Osteoblast (primary cell): ENCODE results near the gene MRPS30. TPM values are rescaled to one million over a fixed set of nuclear protein-coding genes. Genes with fewer than 3 reads are reported as not detected.

ENCODE experiments used
- DNase-seq: peaks from one replicate; pipeline ENCODE4 v3.0.0; 2011; ENCODE audit warnings: low spot score, mixed read lengths; ENCODE audit not compliant: insufficient read length; ENCODE audit errors: missing footprints
- H2AFZ ChIP-seq: 2 replicates; pipeline ENCODE4 v1.6.0; 2011; ENCODE audit warnings: mild to moderate bottlenecking, low read length
- H3K27ac ChIP-seq: 2 replicates; pipeline ENCODE4 v1.5.1; 2011; ENCODE audit warnings: mild to moderate bottlenecking, low read depth, low read length, moderate library complexity
- H3K27me3 ChIP-seq: 2 replicates; pipeline ENCODE4 v1.6.0; 2012; ENCODE audit warnings: mild to moderate bottlenecking, control low read depth, inconsistent platforms, low read length, moderate library complexity; ENCODE audit not compliant: insufficient read depth
- H3K36me3 ChIP-seq: 2 replicates; pipeline ENCODE4 v1.5.1; 2011; ENCODE audit warnings: mild to moderate bottlenecking, low read length, control low read depth, moderate library complexity; ENCODE audit not compliant: insufficient read depth
- H3K4me1 ChIP-seq: 2 replicates; pipeline ENCODE4 v1.5.1; 2011; ENCODE audit warnings: mild to moderate bottlenecking, low read length, control low read depth, moderate library complexity; ENCODE audit not compliant: insufficient read depth
- H3K4me2 ChIP-seq: 2 replicates; pipeline ENCODE4 v1.6.0; 2011; ENCODE audit warnings: mild to moderate bottlenecking, low read length; ENCODE audit not compliant: insufficient read depth
- H3K4me3 ChIP-seq: fragments of 200-600 bp; sonication (generic); 3 replicates; pipeline ENCODE4 v1.5.1; 2012; ENCODE audit warnings: mild to moderate bottlenecking, low read length, inconsistent platforms; ENCODE audit not compliant: insufficient read depth
- H3K79me2 ChIP-seq: 2 replicates; pipeline ENCODE4 v1.6.0; 2012; ENCODE audit warnings: mild to moderate bottlenecking, low read length, control low read depth, inconsistent platforms; ENCODE audit not compliant: insufficient read depth
- H3K9me3 ChIP-seq: 2 replicates; pipeline ENCODE4 v1.5.1; 2011; ENCODE audit warnings: low read depth, low read length, control low read depth
- H4K20me1 ChIP-seq: 2 replicates; pipeline ENCODE4 v1.6.0; 2012; ENCODE audit warnings: mild to moderate bottlenecking, low read length, control low read depth; ENCODE audit not compliant: insufficient read depth
- total RNA-seq: library from RNA; depleted of rRNA; stranded (reverse); fragments of >200 nt; gene quantifications from 2 replicates; pipeline ENCODE4 v1.2.3, GENCODE V29; 2012
- TF ChIP-seq, protein P1 (sequence below): IDR thresholded peaks from 2 replicates; pipeline ENCODE4 v1.5.1; 2011; ENCODE audit warnings: mild to moderate bottlenecking, low read depth, low read length, moderate library complexity; ENCODE audit errors: extremely low read depth

MRPS30 gene
- total RNA-seq, 1 donor = 69.1 TPM

DNA sequence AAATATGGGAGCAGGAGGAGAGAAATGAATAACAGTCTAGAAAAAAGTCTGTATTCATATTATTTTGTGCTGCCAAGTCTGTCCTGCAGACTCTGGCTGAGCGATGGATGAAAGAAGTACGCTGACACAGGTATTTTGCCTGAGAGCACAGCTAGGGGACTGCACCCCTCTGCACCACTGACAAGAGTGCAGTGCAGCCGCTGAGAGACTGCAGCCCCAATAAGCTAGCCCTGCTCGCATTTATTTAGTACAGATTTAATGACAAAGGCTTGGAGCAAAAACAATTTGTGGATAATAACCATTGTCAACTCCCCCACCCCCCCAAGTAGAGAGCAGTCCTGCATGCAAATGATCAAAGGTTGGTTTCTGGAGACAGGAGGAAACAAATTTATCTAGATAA is 13.3 kb upstream of the MRPS30 start:
- H3K4me2 ChIP-seq = no peak overlapping the region
- no peak for DNase-seq
- H3K36me3 ChIP-seq = no peaks in the 10 kb centered on the region
- no peak overlapping the region for H2AFZ ChIP-seq
- no peak overlapping the region for H3K27ac ChIP-seq
- H3K9me3 ChIP-seq = no peaks in the 10 kb centered on the region
- no peaks in the 10 kb centered on the region for H3K27me3 ChIP-seq
- no peaks in the 10 kb centered on the region for H4K20me1 ChIP-seq
- no peaks in the 10 kb centered on the region for H3K4me1 ChIP-seq
- TF ChIP-seq, protein P1, sequence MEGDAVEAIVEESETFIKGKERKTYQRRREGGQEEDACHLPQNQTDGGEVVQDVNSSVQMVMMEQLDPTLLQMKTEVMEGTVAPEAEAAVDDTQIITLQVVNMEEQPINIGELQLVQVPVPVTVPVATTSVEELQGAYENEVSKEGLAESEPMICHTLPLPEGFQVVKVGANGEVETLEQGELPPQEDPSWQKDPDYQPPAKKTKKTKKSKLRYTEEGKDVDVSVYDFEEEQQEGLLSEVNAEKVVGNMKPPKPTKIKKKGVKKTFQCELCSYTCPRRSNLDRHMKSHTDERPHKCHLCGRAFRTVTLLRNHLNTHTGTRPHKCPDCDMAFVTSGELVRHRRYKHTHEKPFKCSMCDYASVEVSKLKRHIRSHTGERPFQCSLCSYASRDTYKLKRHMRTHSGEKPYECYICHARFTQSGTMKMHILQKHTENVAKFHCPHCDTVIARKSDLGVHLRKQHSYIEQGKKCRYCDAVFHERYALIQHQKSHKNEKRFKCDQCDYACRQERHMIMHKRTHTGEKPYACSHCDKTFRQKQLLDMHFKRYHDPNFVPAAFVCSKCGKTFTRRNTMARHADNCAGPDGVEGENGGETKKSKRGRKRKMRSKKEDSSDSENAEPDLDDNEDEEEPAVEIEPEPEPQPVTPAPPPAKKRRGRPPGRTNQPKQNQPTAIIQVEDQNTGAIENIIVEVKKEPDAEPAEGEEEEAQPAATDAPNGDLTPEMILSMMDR = no peak
- H3K79me2 ChIP-seq = no peaks in the 10 kb centered on the region
- H3K4me3 ChIP-seq = no peak overlapping the region

GRCh38 chr5:44797841-44798240 is 10.9 kb upstream of the MRPS30 start:
- no peak overlapping the region for H2AFZ ChIP-seq
- TF ChIP-seq, protein P1 = no peak
- no peaks in the 10 kb centered on the region for H3K4me1 ChIP-seq
- no peaks in the 10 kb centered on the region for H3K9me3 ChIP-seq
- H3K4me3 ChIP-seq = no peak overlapping the region
- no peak overlapping the region for H3K4me2 ChIP-seq
- H3K27ac ChIP-seq = no peak overlapping the region
- no peaks in the 10 kb centered on the region for H3K36me3 ChIP-seq
- no peak for DNase-seq
- no peaks in the 10 kb centered on the region for H3K79me2 ChIP-seq
- H4K20me1 ChIP-seq = no peaks in the 10 kb centered on the region
- no peaks in the 10 kb centered on the region for H3K27me3 ChIP-seq

DNA sequence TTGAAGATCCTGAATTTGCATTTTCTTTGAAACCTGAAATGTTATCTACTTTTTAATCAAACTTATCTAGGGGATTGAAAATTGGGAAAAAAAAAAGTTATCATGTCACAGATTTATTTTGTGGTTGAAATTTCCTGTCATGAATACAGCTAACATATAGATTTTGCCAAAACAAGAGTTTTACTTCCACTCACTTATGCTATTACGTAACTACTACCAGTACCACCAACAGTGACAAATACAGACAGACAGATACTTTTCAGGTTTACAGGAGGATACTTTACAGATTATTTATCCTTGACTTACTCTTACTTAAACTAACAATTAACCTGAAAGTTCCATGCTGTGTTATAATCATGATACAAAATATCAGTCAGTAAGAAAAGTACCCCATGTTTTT is 6.8 kb upstream of the MRPS30 start:
- Histone ChIP-seq H3K4me1 (no peaks in the 10 kb centered on the region), H2AFZ (no peak overlapping the region), H3K27ac (no peak overlapping the region), H3K79me2 (no peaks in the 10 kb centered on the region), H4K20me1 (no peaks in the 10 kb centered on the region), H3K27me3 (no peaks in the 10 kb centered on the region), H3K36me3 (no peaks in the 10 kb centered on the region), H3K4me3 (no peak overlapping the region), H3K4me2 (no peak overlapping the region), H3K9me3 (no peaks in the 10 kb centered on the region)
- no peak for DNase-seq
- TF ChIP-seq, protein P1 = no peak

DNA sequence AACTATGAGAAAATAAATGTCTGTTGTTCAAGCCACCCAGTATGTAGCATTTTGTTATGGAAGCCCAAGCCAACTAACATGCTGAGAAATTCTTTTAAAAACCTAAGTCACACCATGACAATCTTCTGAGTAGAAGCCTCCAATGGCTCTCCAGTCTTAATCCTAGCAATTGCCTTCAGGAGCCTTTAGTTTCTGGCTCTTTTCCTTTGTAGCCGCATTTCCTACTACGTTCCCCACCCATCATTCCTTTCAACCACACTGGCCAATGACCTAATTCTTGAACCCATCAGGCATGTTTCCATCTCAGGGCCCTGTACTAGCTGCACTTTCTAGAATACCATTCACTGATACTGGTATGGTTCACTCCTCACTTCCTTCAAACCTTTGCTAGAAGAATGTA is 2.1 kb upstream of the MRPS30 start:
- H3K27ac ChIP-seq = no peak overlapping the region
- H3K79me2 ChIP-seq = peaks cover 29% of the 10 kb centered on the region
- H3K36me3 ChIP-seq = no peaks in the 10 kb centered on the region
- H2AFZ ChIP-seq = no peak overlapping the region
- DNase-seq = no peak
- H4K20me1 ChIP-seq = no peaks in the 10 kb centered on the region
- no peak overlapping the region for H3K4me3 ChIP-seq
- TF ChIP-seq, protein P1 = no peak
- H3K27me3 ChIP-seq = no peaks in the 10 kb centered on the region
- H3K9me3 ChIP-seq = no peaks in the 10 kb centered on the region
- H3K4me1 ChIP-seq = peaks cover 9% of the 10 kb centered on the region
- H3K4me2 ChIP-seq = no peak overlapping the region
